Stimulated activated CD4-positive, alpha-beta T cell treated with anti-CD3 and anti-CD28 coated beads, TNF-alpha, amount 100 ng/mL, for 48 hours (primary cell): ENCODE measurements around the gene RAB40AL.
"Not testable (repeated sequence)": the region's sequence is repeated elsewhere in the genome, so short reads cannot be mapped to it uniquely, and the experiment has no call there.

Source experiments
- DNase-seq, 3 donors: peaks; one replicate each; pipeline ENCODE4 v3.0.0-alpha.2; 2020; ENCODE audit warnings: low read depth in 3 of 3

The RAB40AL gene, protein sequence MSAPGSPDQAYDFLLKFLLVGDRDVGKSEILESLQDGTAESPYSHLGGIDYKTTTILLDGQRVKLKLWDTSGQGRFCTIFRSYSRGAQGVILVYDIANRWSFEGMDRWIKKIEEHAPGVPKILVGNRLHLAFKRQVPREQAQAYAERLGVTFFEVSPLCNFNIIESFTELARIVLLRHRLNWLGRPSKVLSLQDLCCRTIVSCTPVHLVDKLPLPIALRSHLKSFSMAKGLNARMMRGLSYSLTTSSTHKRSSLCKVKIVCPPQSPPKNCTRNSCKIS

DNA sequence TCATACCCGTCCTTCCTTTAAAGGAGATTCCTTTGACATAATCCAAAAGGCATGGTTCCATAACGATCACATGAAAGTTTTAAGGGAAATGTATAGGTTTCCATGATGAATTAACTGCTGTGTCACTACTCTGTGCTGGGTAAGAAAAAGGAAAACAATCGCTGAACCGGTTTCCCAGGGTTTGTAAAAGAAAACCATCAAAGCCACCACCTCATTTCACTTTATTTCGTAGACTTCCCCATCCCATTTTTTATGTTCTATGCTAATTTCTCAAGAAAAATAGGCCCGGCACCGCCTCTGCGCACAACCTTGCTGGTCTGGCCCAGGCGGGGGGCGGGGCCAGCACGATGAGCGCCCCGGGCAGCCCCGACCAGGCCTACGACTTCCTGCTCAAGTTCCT, at the start of gene RAB40AL:
RAB40AL (plus strand) TSS at position 301 of the 400 bp plus-strand sequence; CDS start at position 348, 47 bp downstream.
- DNase-seq, result not testable (repeated sequence)

DNA sequence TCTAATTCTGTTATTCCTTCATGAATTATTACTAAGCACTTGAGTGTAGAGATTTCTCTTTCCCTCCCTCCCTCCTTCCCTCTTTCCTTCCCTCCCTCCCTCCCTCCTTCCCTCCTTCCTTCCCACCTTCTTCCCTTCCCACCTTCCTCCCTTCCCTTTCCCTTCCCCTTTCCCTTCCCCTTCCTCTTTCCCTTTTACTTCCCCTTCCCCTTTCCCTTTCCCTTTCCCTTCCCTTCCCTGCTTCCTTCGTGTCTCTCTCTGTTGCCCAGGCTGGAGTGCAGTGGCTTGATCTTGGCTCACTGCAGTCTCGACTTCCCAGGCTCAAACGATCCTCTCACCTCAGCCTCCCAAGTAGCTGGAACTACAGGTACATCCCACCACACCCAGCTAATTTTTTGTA, 49.4 kb upstream of the RAB40AL start:
- no peak for DNase-seq

DNA sequence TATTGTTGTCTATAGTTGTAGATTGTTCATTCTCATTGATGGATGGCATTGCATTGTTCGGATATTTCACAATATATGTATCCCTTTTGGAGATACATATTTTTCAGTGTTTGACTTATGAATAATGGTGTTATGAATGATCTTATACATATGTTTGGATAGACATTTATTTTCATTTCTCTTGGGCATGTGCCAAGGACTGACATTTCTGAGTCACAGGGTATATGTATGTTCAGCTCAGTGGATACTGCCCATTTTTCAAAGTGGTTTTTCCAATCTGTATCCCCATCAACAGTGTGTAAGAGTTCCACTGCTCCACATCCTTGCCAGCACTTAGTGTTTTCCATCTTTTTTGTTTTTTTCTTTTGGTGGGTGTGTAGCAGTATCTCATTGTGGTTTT, 45.0 kb upstream of the RAB40AL start:
- DNase-seq, result no peak

DNA sequence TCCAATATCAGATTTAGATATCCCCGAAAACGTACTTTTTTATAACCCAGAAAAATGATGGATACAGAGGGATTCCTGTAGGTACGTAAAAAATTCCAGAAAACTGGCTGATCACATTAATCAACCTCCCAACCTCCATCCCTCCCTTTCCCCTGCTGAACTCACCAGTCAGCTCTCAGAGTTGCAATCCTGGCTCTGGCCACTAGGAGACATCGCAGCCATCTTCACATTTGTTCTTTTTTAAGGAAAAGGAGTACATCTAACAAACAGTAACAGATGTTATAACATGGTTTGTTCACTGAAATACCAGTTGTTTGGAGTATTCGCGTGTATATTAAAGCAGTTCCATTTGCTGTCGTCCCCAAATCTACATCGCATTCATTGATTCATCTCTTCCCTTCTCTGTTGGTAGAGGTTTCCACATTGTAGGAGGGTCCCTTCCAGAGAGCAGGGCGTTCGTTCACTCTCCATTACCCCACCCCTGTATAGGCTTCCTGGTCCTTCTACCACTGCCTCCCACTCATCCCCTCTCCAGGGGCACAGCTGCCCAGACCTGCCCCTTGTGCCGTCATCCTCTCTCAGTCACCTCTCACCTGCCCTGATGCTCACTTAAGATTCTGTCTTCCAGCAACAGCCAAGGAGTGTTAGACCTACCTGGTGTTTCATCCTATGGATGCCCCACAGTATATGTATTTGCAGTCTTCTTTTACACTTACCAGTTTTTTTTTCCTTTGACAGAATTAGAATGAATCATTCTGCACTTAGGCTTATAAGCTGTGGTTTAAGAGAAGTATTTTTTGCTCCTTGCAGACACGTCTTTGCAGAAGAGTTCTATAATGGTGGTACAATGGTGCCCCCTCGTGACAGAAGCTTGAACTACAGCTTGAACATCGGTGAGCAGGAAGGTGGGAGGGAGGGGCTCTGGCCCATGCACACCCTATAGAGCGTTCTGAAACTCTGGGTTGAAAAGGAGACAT, 36.8 kb upstream of the RAB40AL start:
- DNase-seq, result peak; percentile 29 to 50 (median 41)

DNA sequence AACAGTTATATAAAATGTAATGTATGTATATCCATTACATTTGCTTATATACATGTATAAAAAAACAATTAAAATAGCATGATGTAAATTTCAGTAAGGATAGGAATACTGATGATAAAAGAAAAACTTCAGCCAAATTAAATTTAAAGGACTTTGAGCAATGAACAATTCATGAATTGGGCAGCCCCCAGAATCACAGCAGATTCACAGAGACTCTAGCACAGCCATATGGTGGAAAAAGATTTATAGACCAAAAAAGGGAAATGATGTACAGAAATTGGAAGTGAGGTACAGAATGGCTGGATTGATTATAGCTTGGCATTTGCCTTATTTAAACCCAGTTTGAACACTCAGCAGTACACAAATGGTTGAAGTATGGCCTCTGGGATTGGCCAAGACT, 34.7 kb upstream of the RAB40AL start:
- no peak for DNase-seq

DNA sequence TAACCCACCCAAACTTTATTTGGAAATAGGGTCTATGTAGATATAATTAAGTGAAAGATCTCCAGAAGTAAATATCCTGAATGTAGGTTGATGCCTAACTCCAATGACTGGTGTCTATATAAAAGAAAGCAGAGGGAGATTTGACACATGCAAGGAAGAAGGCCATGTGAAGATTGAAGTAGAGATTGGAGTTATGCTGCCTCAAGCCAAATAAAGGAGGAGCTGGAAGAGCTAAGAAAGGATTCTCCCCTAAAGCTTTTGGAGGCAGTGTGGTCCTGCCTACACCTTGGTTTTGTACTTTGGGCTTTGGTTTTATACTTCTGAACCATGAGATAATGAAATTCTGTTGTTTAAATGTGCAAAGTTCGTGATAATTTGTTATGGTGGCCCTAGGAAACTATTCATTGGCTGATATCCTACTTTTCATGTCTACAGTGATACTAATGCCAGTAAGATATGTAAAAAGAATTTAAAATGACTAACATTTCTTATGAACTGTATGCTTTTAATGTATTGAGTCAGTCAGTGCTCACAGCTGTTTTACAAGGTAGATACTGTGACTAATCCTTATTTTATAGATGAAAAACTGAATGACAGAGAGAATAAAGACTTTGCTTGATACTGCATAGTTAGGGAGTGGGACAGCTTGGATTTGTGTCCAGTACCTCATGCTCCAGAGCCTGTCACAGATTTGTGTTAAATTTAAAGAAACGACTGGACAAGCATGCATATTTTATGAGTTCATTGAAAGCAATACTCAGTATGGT, 5.9 kb upstream of the RAB40AL start:
- no peak for DNase-seq

DNA sequence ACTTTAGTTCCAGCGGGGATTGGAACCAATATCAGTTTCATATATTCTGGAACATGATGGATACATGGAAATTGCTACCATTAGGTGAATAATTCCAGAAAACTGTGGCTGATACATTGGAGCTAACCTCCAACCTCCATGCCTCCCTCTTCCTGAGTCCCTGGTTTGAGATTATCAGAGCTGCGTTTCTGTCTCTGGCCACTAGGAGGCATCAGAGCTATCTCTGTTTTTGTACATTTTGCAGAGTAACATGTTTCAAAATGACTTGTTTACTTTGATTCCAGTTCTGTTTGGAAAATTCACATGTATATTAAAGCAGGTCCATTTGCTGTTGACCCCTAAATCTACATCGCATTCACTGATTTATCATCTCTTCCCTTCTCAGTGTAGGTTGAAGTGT, 2.4 kb upstream of the RAB40AL start:
- peak; percentile 2 to 8 (median 2) for DNase-seq

DNA sequence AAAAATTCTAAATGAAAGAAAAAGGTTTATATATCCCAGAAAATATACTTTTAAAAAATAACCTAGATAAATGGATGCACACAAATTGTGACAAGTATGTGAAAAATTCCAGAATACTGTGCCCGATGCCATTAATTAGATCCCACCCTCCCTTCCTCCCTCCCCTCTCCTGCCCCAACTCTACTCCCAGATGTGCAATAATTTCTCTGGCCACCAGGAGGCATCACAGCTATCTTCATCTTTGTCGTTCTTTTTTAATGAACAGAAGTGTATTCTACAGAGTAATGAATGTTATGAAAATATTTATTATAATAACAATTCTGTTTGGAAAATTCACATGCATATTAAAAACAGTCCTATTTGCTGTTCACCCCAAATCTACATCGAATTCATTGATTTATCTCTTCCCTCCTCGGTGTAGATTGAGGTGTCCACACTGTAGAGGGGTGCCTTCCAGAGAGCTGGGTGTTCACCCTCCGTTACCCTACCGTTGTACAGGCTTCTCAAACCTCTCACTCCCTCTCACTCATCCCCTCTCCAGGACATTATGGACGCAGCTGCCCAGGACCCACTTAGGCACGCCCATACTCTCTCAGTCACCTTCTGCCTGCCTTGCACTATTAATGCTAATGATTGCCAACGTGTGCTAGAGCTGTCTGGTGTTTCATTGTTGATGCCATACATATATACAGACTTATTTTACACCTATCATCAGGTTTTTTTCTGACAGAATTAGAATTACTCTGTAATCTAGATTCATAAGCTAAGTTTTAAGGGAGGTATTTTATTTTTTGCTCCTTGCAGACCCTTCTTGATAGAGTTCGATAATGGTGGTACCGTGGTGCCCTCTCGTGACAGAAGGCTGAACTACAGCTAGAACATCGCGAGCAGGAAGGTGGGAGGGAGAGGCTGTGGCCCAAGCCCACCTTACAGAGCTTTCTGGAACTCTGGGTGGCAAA, 14.1 kb downstream of the RAB40AL start:
- DNase-seq, result peak; percentile 6 to 53 (median 18)

DNA sequence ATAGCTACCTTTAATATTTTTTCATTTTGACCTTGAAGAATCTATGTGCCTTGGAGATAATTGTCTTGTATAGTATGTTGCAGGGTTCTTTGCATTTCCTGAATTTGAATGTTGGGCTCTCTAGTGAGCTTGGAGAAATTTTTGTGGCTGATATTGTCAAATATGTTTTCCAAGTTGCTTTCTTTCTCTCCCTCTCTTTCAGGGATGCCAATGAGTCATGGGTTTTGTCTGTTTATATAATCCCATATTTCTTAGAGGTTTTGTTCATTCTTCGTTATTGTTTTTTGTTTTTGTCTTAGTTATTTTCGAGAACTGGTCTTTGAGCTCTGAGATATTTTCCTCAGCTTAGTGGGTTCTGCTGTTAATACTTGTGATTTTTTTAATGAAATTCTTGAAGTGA, 20.7 kb downstream of the RAB40AL start:
- DNase-seq, result no peak

DNA sequence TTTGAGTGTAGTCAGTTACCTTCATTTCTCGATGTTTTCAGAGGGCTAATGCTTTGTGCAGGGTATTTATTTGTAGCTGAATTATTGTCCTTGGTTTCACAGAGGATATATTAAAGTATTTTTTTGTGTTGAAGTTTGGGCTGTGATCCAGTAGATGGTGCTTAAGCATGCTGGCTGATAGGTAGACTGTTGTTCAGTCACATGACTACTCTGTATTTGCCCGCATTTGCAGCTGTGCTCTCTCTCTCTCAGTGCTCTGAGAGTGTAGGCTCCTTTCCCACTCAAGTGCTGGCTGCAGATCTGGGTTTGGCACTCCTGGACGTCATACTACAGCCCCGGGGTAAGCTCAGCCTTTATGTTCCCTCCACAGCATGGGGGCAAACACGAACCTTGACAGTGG, 21.7 kb downstream of the RAB40AL start:
- DNase-seq, result no peak

DNA sequence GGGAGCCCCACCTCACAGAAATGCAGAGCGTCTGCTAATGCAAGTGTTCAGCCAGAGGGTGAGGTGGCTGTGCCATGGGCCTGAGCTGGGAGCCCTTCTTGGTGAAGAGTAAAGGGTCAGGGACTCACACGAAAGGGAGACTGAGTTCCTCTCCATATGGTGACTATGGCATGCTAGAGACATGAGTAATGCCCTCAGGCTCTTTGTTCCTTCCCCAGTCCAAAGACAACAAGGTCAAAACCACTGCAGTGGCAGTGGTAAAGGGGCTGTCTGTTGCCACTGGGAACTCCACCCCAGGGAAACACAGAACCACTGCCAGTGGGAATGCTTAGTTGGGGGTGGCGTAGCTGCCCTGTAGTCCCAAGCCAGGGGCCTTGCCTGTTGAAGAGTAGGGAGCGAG, 22.4 kb downstream of the RAB40AL start:
- no peak for DNase-seq

DNA sequence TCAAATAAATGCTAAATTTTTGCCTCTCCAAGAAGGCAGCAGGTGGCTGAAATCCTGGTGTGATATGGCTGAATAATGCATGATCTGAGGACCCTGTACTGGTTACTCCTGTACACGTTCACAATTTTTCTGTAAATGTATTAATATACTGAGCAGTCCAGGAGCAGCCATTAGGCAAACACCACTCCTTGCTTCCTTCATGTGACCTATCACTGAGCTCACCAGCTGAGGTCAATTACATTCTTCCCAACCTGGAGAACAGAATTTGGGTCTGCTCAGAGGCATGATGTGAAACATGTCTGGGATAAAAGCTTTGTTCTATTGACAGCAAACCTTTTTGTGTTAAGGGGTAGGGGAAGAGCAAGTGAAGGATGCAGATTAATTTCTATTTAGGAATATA, 26.9 kb downstream of the RAB40AL start:
- no peak for DNase-seq

DNA sequence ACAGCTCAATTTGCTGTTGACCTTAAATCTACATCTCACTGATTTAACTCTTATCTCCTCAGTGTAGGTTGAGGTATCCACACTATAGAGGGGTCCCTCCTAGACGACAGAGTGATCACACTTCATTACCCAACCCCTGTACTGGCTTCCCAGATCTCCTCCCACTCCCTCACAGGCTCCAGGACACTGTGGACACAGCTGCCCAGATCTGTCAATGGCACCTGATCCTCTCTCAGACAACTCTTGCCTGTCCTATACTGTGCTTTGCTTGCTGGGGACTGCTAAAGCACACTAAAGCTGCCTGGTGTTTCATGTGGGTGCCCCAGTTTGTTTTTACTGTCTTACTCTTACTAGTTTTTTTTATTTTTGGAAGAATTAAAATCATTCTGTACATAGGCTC, 27.9 kb downstream of the RAB40AL start:
- no peak for DNase-seq

DNA sequence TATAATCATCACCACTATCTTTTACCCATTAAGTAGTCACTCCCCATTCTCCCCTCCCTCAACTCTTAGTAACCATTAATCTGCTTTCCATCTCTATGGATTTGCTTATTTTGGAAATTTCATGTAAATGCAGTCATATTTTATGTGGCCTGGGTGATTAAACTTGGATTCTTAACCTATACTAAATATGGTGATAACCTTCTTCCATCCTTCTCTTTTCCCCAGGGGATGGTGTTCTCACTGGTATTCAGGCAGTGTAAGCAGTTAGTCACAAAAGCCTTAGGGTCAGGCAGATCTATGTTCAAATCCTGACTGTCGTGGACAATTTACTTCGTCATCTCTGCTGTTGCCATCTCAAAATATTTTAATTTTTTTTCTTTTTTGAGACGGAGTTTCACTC, 29.6 kb downstream of the RAB40AL start:
- no peak for DNase-seq

DNA sequence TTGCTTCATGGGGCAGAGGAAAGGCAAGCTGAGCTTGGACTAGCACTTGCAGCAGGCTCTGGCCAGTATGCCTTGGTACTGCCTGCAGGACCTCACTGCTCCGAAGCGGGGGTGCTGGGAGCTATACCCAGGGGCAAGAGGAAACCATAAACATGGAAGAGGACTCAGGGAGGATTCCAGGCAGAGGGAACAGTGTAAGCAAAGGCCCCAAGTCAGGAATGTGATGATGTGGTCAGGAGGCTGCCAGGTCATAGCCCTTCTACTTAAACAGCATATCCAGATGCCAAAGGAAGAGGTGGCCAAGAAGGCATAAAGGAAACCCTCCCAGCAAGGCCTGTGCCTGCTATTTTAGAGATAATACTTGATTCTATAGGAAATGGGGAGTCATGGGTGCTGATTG, 31.1 kb downstream of the RAB40AL start:
- no peak for DNase-seq

DNA sequence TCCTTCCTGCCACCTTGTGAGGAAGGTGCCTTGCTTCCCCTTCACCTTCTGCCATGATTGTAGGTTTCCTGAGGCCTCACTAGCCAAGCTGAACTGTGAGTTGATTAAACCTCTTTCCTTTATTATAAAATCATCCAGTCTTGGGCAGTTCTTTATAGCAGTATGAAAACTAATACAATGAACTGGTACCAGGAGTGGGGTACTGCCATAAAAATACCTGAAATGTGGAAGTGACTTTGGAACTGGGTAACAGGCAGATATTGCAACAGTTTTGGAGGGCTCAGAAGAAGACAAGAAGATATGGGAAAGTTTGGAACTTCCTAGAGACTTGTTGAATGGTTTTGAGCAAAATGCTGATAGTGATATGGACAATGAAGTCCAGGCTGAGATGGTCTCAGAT, 34.5 kb downstream of the RAB40AL start:
- not testable (repeated sequence) for DNase-seq

DNA sequence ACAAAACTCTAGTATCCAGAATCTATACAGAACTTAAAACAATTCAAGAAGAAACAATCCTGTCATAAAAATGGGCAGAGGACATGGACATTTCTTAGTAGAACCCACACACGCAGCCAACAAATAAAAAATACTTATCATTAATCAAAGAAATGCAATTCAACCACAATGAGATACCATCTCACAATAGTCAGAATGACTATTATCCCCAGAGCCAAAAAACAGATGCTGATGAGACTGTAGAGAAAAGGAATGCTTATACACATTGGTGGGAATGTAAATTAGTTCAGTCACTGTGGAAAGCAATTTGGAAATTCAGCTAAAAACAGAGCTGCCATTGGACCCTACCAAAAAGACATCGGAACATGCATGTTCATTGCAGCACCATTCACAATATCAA, 37.9 kb downstream of the RAB40AL start:
- DNase-seq, result no peak

DNA sequence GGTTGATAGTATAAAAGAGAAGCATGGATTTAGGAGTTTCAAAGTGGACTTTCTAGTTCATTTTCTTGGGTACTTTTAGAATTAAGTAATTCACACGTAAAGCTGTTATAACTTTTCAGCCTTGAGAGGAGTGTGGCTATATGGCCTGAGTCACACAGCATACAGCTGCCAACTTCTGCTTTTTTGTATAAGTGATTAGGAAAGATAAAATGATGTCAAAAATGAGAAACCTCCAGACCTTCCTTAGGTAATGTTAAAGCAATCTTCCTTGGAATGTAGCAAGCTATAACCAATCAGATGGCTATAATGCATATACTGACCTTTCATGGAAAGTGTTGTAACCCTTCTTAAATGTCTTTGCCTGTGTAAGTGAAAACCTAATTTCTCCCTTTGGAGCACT, 39.2 kb downstream of the RAB40AL start:
- no peak for DNase-seq

DNA sequence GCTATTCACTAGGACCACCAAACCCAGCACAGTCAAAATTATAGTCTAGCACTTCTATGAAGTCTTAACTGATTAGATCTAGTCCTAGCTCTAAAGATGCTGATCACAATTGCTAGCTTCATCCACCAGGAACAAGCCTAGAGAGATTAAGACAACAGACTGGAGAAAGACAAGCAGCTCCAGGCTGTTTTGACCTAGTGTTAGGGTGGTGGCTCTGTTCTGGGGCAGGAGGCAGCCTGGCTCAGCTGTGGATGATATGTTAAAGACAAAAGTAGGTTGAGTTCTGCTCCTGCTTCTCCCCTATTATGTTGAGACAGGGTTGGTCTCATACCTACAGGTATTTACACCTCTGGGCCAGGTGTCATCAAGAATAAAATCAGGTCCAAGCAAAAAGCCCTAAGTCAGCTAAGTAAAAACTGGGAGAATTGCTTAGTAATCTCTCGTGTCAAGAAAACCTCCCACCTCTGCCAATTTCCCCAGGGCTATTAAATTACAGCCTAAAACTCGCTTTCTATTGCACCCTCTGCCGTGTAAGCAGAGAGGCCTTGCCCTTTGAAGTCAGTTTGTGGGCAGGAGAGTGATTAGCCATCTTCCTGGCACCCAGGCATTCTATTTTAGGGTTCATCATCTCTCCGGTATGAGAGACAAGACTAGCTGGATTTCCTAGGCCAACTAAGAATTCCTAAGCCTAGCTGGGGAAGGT, 39.9 kb downstream of the RAB40AL start:
- no peak for DNase-seq

DNA sequence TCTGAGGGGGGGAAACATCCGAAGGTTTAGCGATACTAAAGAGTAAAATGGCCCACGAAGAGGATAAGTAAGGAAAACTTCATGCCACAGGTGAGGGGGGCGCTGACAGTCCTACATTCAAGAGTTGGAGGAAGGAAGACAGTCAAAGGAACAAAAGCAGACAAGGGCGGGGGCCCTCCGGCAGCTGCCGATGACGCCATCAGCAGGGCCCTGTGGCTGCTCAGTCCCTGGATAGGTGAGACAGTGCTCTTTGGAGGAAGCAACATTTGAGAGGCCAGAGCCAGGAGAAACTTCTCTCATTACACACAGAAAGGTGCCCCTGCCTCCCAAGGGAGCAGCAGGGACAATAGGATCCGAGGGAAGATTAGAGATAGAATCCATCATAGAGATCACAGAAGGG, 41.5 kb downstream of the RAB40AL start:
- no peak for DNase-seq
